RWPE1 (cell line): ENCODE data around the gene ARSG.
"Not testable (repeated sequence)": the region's sequence is repeated elsewhere in the genome, so short reads cannot be mapped to it uniquely, and the experiment has no call there.

Experiments
- CTCF ChIA-PET: fragments of 350-600 bp; sonication (Branson Sonifier 250); formaldehyde crosslinking; extraction: SDS; loops from one replicate; lab custom pipeline; 2021; lab: Yijun Ruan, JAX
- POLR2A ChIA-PET: fragments of 400-600 bp; formaldehyde crosslinking; extraction: SDS; loops from one replicate; lab custom pipeline; 2020; ENCODE audit warnings: antibody characterized with exemption; ENCODE audit not compliant: low non-redundant PET; lab: Yijun Ruan, JAX
- DNase-seq: peaks from one replicate; pipeline ENCODE4 v3.0.0; 2012; ENCODE audit warnings: low spot score
- H3K27ac ChIP-seq: fragments of 450-650 bp; 2 replicates; pipeline ENCODE4 v1.5.1; 2017
- CTCF ChIP-seq: fragments of 450-650 bp; conservative IDR thresholded peaks from 2 replicates; pipeline ENCODE4 v1.5.1; 2017; ENCODE audit warnings: low read depth, mild to moderate bottlenecking

Gene ARSG

GRCh38 chr17:68343976-68344375 lies 52.7 kb downstream of the ARSG start:
- ChIA-PET CTCF (interaction anchor here (0.6 to 1.5 kb wide), 2 partner anchors 14 to 79 kb away, joined by 3 read pairs; no protein-coding TSS in a partner anchor), POLR2A (no interaction called here)
- no peak overlapping the region for H3K27ac ChIP-seq
- TF ChIP-seq CTCF = no peak
- no peak for DNase-seq

- ChIA-PET POLR2A (no interaction called here), CTCF (interaction anchor here (0.6 kb wide), 1 partner anchor 80 kb away, joined by 3 read pairs; no protein-coding TSS in a partner anchor)
- DNase-seq = no peak
- no peak for TF ChIP-seq CTCF
- H3K27ac ChIP-seq = no peak overlapping the region
Measured at GRCh38 chr17:68344701-68345136, 53.4 kb downstream of the ARSG start.

- H3K27ac ChIP-seq = no peak overlapping the region
- ChIA-PET POLR2A (no interaction called here), CTCF (no interaction called here)
- DNase-seq = no peak
- no peak for TF ChIP-seq CTCF
Measured at GRCh38 chr17:68346448-68346847, 55.2 kb downstream of the ARSG start.

- TF ChIP-seq CTCF = no peak
- CTCF ChIA-PET = no interaction called here
- POLR2A ChIA-PET = no interaction called here
- no peak overlapping the region for H3K27ac ChIP-seq
- no peak for DNase-seq
Measured at GRCh38 chr17:68347380-68347779, 56.1 kb downstream of the ARSG start.

- ChIA-PET POLR2A (no interaction called here), CTCF (no interaction called here)
- no peak overlapping the region for H3K27ac ChIP-seq
- DNase-seq = no peak
- no peak for TF ChIP-seq CTCF
Measured at GRCh38 chr17:68349157-68349556, 57.9 kb downstream of the ARSG start.

- no peak for TF ChIP-seq CTCF
- ChIA-PET CTCF (interaction anchor here (1.6 kb wide), 1 partner anchor 48 kb away, joined by 5 read pairs; no protein-coding TSS in a partner anchor), POLR2A (no interaction called here)
- H3K27ac ChIP-seq = no peak overlapping the region
- DNase-seq = no peak
Measured at GRCh38 chr17:68351395-68351794, 60.1 kb downstream of the ARSG start.

- ChIA-PET CTCF (interaction anchor here (0.7 to 1.6 kb wide), 2 partner anchors 47 to 96 kb away, joined by 4 to 5 read pairs; no protein-coding TSS in a partner anchor), POLR2A (no interaction called here)
- H3K27ac ChIP-seq = no peak overlapping the region
- TF ChIP-seq CTCF = no peak
- no peak for DNase-seq
Measured at GRCh38 chr17:68352041-68352440, 60.7 kb downstream of the ARSG start.

GRCh38 chr17:68352671-68353070 lies 61.4 kb downstream of the ARSG start:
- DNase-seq, H3K27ac ChIP-seq, POLR2A ChIA-PET: not testable (repeated sequence)
- CTCF ChIA-PET = interaction anchor here (0.7 to 1.6 kb wide), 2 partner anchors 46 to 97 kb away, joined by 4 to 5 read pairs; no protein-coding TSS in a partner anchor
